Mucosa of descending colon (tissue), 3 donors: ENCODE results near the gene CA5A. TPM values are rescaled to one million over a fixed set of nuclear protein-coding genes. Genes with fewer than 3 reads are reported as not detected.

Source experiments
- ATAC-seq: fragments of 200-7000 bp; cut with Tn5 transposase; one replicate; pipeline ENCODE4 v1.9.1; 2020; ENCODE audit warnings: mild to moderate bottlenecking, moderate library complexity
- DNase-seq, 3 donors: peaks; one replicate each; pipeline ENCODE4 v3.0.0-alpha.2; 2020
- H3K36me3 ChIP-seq: fragments of 200-600 bp; one replicate; pipeline ENCODE4 v1.8.0; 2021; ENCODE audit warnings: low read depth, mild to moderate bottlenecking
- H3K4me1 ChIP-seq: fragments of 200-600 bp; one replicate; pipeline ENCODE4 v1.8.0; 2021; ENCODE audit warnings: low read depth, mild to moderate bottlenecking
- H3K4me3 ChIP-seq: fragments of 200-600 bp; one replicate; pipeline ENCODE4 v1.8.0; 2021; ENCODE audit warnings: mild to moderate bottlenecking
- H3K9me3 ChIP-seq: fragments of 200-600 bp; one replicate; pipeline ENCODE4 v1.8.0; 2021; ENCODE audit warnings: mild to moderate bottlenecking
- intact Hi-C, 2 donors: fragments of 100-400 bp; cut with DNase I in 1 of 2; cut with micrococcal nuclease in 1 of 2; formaldehyde crosslinking; loops; one replicate each; pipeline versions ENCODE4 v1.11.0 to v1.11.1; 2022; cut with DNase I, micrococcal nuclease
- total RNA-seq, 3 donors: library from RNA; stranded (reverse); fragmentation: NEBNext Ultra II Directional in 2 of 3; extraction: Animal tissue kit (Norgen Biotek cat#: 25700) in 2 of 3; gene quantifications; one replicate each; pipeline versions ENCODE4 v1.2.1 to v1.2.4, GENCODE V29; 2021 to 2023
- TF ChIP-seq, protein P1 (sequence below): fragments of 200-600 bp; IDR thresholded peaks from one replicate; pipeline ENCODE4 v1.8.0; 2022; ENCODE audit warnings: antibody characterized with exemption, mild to moderate bottlenecking
- donor health status: DM: no; HTN: no; CAD: no; lungs with moderate emphysema.
- donor health status: DM: no; HTN: no; CAD: no.
- donor health status: DM: no; HTN: yes; CAD: no.

The CA5A gene
- total RNA-seq, 3 donors from 2014 or later, result 0.05 to 0.25 TPM; not detected in 1

DNA sequence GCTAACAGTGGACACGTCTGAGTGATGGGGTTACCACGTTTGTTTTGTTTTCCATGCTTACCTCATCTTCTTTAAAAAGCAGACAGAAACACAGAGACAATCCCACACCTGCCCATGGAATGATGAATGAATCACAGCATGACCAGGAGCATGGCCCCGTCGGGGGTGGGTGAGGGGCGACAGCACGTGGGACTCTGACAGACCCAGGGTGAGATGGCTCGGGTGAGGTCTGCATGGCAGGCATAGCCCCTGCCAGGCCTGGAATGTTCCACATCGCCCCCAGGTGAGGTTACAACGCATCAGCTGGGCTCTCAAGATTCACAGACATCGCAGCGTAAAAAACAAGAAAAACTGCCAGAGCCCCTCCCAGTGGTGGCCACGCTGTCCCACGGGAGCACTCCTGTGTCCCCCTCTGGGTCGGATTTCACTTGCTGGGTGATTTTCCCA lies 85.2 kb downstream of the CA5A start:
- intact Hi-C loops, result no loop called here
- ATAC-seq, result no peak
- H3K36me3 ChIP-seq, result no peaks in the 10 kb centered on the region
- TF ChIP-seq, protein P1, sequence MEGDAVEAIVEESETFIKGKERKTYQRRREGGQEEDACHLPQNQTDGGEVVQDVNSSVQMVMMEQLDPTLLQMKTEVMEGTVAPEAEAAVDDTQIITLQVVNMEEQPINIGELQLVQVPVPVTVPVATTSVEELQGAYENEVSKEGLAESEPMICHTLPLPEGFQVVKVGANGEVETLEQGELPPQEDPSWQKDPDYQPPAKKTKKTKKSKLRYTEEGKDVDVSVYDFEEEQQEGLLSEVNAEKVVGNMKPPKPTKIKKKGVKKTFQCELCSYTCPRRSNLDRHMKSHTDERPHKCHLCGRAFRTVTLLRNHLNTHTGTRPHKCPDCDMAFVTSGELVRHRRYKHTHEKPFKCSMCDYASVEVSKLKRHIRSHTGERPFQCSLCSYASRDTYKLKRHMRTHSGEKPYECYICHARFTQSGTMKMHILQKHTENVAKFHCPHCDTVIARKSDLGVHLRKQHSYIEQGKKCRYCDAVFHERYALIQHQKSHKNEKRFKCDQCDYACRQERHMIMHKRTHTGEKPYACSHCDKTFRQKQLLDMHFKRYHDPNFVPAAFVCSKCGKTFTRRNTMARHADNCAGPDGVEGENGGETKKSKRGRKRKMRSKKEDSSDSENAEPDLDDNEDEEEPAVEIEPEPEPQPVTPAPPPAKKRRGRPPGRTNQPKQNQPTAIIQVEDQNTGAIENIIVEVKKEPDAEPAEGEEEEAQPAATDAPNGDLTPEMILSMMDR, result no peak
- H3K4me3 ChIP-seq, result no peak overlapping the region
- H3K4me1 ChIP-seq, result peaks cover 15% of the 10 kb centered on the region
- H3K9me3 ChIP-seq, result no peaks in the 10 kb centered on the region
- no peak for DNase-seq

DNA sequence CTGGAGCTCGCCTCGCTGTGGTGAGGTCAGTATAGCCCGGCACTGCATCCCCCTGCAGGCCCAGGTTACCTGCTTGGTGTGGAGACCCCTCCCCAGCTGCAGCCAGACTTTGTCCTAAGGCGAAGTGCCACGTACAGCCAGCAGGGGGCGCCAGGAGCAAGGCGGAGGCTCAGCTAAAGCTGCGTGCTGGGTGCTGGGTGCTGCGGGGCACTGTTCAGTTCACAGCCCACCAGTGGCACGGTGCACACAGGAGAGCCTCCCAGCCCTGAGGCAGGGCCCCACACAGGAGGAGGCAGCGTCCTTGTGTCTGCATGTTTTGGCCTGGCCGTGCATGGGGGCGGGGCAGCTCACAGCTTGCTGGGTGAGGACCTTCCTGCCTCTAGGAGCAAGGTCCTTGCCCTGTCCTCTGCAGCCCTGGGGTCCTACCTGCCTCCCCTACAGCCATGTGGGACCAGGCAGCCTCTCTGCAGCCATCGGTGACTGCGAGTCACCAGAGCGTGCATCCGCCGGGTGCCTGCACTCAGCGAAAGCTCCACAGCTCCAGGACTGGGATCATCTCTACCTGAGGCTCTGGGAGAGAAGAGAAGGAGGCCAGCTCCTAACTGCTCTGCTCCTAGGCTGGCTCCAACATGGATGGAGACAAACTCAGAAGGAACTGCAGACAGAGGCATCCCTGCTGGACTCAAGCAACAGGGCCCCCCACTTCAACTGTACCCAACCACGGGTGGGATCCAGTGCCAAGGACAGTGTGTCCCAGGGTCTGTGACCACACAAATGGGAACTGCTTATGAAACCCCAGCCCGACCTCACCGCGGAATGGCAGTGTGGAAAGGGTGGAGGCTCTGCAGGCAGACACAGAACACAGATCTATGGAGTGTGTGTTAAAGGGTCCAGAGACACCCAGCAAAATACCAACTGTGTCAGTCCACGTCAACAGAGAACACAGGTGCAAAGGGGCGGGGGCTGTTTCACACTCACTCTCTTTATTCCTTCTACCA lies 86.0 kb downstream of the CA5A start:
- ATAC-seq, result peak; percentile 50
- no peaks in the 10 kb centered on the region for H3K9me3 ChIP-seq
- peaks cover 8% of the 10 kb centered on the region for H3K4me1 ChIP-seq
- no peak overlapping the region for H3K4me3 ChIP-seq
- intact Hi-C loops, result no loop called here
- TF ChIP-seq, protein P1, result peak; percentile 90
- no peaks in the 10 kb centered on the region for H3K36me3 ChIP-seq
- peak; percentile 69 to 79 (median 78) for DNase-seq

DNA sequence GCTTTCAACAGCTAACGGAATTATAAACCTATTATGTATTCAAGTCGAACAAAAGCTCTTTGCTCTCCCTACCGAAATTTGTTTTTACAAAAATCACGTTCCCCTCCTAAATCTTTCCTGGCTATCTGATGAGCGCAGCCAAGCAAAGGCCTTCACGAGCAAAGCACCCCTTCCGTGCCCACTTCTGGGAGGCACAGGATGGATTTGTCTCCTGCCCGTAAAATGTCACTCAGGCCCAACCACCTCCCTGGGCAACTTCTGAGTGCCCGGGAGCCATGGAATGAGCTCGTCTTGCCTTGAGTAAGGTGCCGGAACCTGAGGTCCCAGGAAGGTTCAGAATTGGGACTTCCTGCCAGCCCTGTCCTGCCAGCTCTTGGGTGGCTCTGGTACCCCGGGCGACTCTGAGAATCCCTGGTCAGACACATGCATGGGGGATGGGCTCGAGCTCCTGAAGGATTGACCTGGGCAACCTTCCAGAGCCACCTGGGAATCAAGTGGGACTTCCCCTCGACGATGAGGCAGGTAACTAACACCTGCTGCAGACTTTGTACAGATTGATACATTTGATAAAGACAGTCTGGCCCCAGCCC lies 86.8 kb downstream of the CA5A start:
- DNase-seq (peak in 1 of 3 donors; percentile 26), ATAC-seq (peak; percentile 15)
- Histone ChIP-seq H3K4me3 (no peak overlapping the region), H3K9me3 (no peaks in the 10 kb centered on the region), H3K36me3 (no peaks in the 10 kb centered on the region), H3K4me1 (peaks cover 8% of the 10 kb centered on the region)
- intact Hi-C loops, result no loop called here
- TF ChIP-seq, protein P1, result no peak

DNA sequence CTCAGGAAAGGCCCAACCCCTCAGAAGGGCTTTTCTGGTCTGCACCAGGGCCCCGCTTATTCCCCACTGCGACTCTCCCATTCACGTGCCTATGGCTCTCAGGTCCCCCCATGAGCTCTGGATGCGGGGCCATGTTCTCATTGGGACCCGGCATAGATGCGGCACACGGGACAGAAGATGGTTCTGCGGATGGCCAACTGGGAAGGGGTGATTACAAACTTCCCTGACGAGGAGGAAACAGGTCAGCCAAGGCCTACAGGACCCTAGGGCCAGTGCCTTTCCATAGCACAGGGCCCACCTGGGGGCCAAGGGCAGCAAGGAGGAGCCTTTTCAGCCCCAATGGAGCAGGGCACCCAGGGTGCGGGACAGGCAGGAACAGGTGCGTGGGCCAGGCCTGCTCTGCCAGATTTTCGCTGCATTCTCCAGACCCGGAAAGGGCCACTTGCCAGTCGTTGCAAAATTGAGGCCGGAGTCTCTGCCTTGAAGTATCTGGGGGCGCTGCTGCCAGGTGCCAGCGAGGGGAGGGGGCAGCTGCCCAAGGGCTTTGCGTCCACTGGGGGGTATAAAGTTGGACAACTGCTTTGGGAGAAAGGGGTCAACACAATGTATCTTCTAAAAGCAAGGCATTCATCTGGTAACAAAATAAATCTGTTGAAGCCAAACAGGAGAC lies 87.5 kb downstream of the CA5A start:
- H3K36me3 ChIP-seq, result no peaks in the 10 kb centered on the region

More for the DNA sequence above, 87.5 kb downstream of the CA5A start:
- ATAC-seq, result no peak
- TF ChIP-seq, protein P1, result no peak
- Histone ChIP-seq H3K4me3 (no peak overlapping the region), H3K9me3 (no peaks in the 10 kb centered on the region), H3K4me1 (peaks cover 8% of the 10 kb centered on the region)
- intact Hi-C loops, result no loop called here
- no peak for DNase-seq
